COLO668 (cell line): Measurements from ENCODE around the gene TGIF2LX.
"Not testable (repeated sequence)": the region's sequence is repeated elsewhere in the genome, so short reads cannot be mapped to it uniquely, and the experiment has no call there.

Experiments used
- DNase-seq: peaks from one replicate; lab custom pipeline; 2025; ENCODE audit not compliant: unreplicated experiment; lab: John Stamatoyannopoulos, UW

TGIF2LX gene

DNA sequence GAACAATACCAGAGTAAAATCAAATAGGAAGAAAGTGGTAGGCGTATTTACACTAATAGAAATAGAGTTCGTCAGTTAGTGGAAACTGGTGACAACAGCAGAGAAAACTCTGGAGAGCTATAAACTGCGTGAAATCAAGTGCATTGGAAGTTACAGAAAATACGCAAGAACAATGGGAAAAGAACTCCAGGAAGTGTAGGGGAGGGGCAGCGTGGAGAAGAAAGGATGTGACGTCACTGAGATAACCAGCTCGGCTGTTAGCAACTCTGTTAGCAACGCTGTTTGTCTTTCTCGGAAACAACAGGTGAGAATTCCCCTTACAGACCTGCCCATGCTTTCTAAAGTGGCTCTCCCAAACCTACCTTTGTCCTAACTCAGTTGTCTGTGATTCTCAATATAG lies at the start of gene TGIF2LX:
Gene TGIF2LX (plus strand): TSS at position 244 of the 400 bp plus-strand sequence. CDS start 178 bp downstream, outside the sequence.
- not testable (repeated sequence) for DNase-seq

DNA sequence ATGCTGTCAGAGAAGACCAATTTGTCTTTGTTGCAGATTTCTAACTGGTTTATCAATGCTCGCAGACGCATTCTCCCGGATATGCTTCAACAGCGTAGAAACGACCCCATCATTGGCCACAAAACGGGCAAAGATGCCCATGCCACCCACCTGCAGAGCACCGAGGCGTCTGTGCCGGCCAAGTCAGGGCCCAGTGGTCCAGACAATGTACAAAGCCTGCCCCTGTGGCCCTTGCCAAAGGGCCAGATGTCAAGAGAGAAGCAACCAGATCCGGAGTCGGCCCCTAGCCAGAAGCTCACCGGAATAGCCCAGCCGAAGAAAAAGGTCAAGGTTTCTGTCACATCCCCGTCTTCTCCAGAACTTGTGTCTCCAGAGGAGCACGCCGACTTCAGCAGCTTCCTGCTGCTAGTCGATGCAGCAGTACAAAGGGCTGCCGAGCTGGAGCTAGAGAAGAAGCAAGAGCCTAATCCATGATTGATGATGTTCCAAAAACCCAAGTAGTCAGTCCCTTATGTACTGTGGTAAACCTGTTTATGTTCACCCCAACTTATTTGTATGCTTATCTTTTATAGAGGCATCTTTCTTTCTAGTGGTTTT lies 728 bp downstream of the TGIF2LX start:
- not testable (repeated sequence) for DNase-seq

- not testable (repeated sequence) for DNase-seq
Observed at GRCh38 chrX:89943077-89943476, 21.4 kb downstream of the TGIF2LX start.

GRCh38 chrX:89965588-89965987 lies 43.9 kb downstream of the TGIF2LX start:
- not testable (repeated sequence) for DNase-seq
